ENCODE results near the gene ADAMTSL4. TPM values are rescaled to one million over a fixed set of nuclear protein-coding genes. Genes with fewer than 3 reads are reported as not detected.

The ADAMTSL4 gene
- total RNA-seq (2014; rRNA removed) (0.81 and 0.87 TPM in 2 replicates), Bru-seq, nascent RNA (percentile 19 among the genes with signal in this experiment), BruChase-seq, experiment 1, labeled RNA remaining after a 6-hour chase (percentile 29 among the genes with signal in this experiment), BruChase-seq, experiment 2, labeled RNA remaining after a 2-hour chase (percentile 20 among the genes with signal in this experiment)
- long read RNA-seq, partial matches to known transcripts = 0 of 7 reads
- long read RNA-seq, other reads (novel, unspliced or antisense) = 7 of 7 reads

- ChIA-PET CTCF (interaction anchor here (0.6 kb wide), 1 partner anchor 17 kb away, joined by 5 read pairs; no protein-coding TSS in a partner anchor), POLR2A (ENCODE audit: unreplicated experiment) (interaction anchor here (0.5 to 1.0 kb wide), 3 partner anchors 15 to 83 kb away, joined by 3 to 17 read pairs (median 5); partner anchors contain the start of gene FALEC)
- Histone ChIP-seq H3K4me2 (ENCODE audit: low read length) (peak within 1 kb of the TSS; percentile 95), H2AFZ (ENCODE audit: low read length) (peak within 1 kb of the TSS; percentile 81), H3K4me1 (ENCODE audit: insufficient read depth, low read length) (peaks cover 20% of the 10 kb centered on the region), H4K20me1 (ENCODE audit: low read length) (no peaks in the 10 kb centered on the region), H3K4me3 (ENCODE audit: low read length) (peak within 1 kb of the TSS; percentile 72), H3K9ac (ENCODE audit: low read length) (peak within 1 kb of the TSS; percentile 60), H3K36me3 (ENCODE audit: low read depth, low read length) (no peaks in the 10 kb centered on the region), H3K79me2 (ENCODE audit: low read length) (no peaks in the 10 kb centered on the region), H3K9me2 (replicated peaks; ENCODE audit: low read length) (no peaks in the 10 kb centered on the region), H3F3A (ENCODE audit: low read length, unreplicated experiment) (no peaks in the 10 kb centered on the region), H3K9me3 (ENCODE audit: low read length) (no peaks in the 10 kb centered on the region), H3K27me3 (ENCODE audit: low read length) (no peaks in the 10 kb centered on the region), H3K27ac (ENCODE audit: low read length) (peak within 1 kb of the TSS; percentile 4; the same call in 1 of the 2 replicates)
- intact Hi-C loops (cut with micrococcal nuclease) = loop anchor here (5.0 kb wide), 1 partner anchor 87 kb away; no protein-coding TSS in a partner anchor
- TF ChIP-seq, protein P1, sequence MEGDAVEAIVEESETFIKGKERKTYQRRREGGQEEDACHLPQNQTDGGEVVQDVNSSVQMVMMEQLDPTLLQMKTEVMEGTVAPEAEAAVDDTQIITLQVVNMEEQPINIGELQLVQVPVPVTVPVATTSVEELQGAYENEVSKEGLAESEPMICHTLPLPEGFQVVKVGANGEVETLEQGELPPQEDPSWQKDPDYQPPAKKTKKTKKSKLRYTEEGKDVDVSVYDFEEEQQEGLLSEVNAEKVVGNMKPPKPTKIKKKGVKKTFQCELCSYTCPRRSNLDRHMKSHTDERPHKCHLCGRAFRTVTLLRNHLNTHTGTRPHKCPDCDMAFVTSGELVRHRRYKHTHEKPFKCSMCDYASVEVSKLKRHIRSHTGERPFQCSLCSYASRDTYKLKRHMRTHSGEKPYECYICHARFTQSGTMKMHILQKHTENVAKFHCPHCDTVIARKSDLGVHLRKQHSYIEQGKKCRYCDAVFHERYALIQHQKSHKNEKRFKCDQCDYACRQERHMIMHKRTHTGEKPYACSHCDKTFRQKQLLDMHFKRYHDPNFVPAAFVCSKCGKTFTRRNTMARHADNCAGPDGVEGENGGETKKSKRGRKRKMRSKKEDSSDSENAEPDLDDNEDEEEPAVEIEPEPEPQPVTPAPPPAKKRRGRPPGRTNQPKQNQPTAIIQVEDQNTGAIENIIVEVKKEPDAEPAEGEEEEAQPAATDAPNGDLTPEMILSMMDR (conservative IDR thresholded peaks at IDR 0.05; ENCODE audit: low read depth, low read length) = peak; percentile 28; the same call in 1 of the 2 replicates
- TF ChIP-seq EZH2phosphoT487 (IDR thresholded peaks at IDR 0.05; ENCODE audit: borderline replicate concordance, low read length) (no peak), EZH2 (IDR thresholded peaks at IDR 0.05; ENCODE audit: low read length, unreplicated experiment) (no peak)
- no TSS peak for BruUV-seq (replicated peaks)
- ATAC-seq (peak; percentile 77), DNase-seq (peak; percentile 65)
These were observed at the start of gene ADAMTSL4 for GRCh38 chr1:150548632-150549495. Gene ADAMTSL4 (plus strand): TSS chr1:150549408. CDS start chr1:150552289, 2,881 bp downstream.

- Histone ChIP-seq H3K4me3 (ENCODE audit: low read length) (no peak overlapping the region), H3K27me3 (ENCODE audit: low read length) (no peaks in the 10 kb centered on the region), H3K9ac (ENCODE audit: low read length) (no peak overlapping the region), H4K20me1 (ENCODE audit: low read length) (no peaks in the 10 kb centered on the region), H3K9me3 (ENCODE audit: low read length) (no peaks in the 10 kb centered on the region), H2AFZ (ENCODE audit: low read length) (no peak overlapping the region), H3K79me2 (ENCODE audit: low read length) (no peaks in the 10 kb centered on the region), H3K27ac (ENCODE audit: low read length) (no peak overlapping the region), H3K36me3 (ENCODE audit: low read depth, low read length) (peaks cover 26% of the 10 kb centered on the region), H3K9me2 (replicated peaks; ENCODE audit: low read length) (no peaks in the 10 kb centered on the region), H3K4me2 (ENCODE audit: low read length) (no peak overlapping the region), H3K4me1 (ENCODE audit: insufficient read depth, low read length) (peaks cover 9% of the 10 kb centered on the region), H3F3A (ENCODE audit: low read length, unreplicated experiment) (no peaks in the 10 kb centered on the region)
- POLR2A ChIA-PET (ENCODE audit: unreplicated experiment) = no interaction called here
- no peak for DNase-seq
- ATAC-seq = no peak
- CTCF ChIA-PET = no interaction called here
- no TSS peak for BruUV-seq (replicated peaks)
- TF ChIP-seq EZH2phosphoT487 (IDR thresholded peaks at IDR 0.05; ENCODE audit: borderline replicate concordance, low read length) (no peak), EZH2 (IDR thresholded peaks at IDR 0.05; ENCODE audit: low read length, unreplicated experiment) (no peak)
- TF ChIP-seq, protein P1 (conservative IDR thresholded peaks at IDR 0.05; ENCODE audit: low read depth, low read length) = no peak
- intact Hi-C loops (cut with micrococcal nuclease) = no loop called here
These were observed 43.8 kb upstream of the ADAMTSL4 start for GRCh38 chr1:150505431-150505830.

Data from PC-3 (cell line).